Liver (tissue), 9 donors: ENCODE measurements around the gene SMAD9. TPM values are rescaled to one million over a fixed set of nuclear protein-coding genes. Genes with fewer than 3 reads are reported as not detected.

Experiments
- DNase-seq: peaks from one replicate; pipeline ENCODE4 v3.0.0-alpha.2; 2017; ENCODE audit warnings: low spot score
- H3K27ac ChIP-seq, 2 donors: one replicate each; pipeline ENCODE4 v1.7.0; 2013; ENCODE audit warnings: inconsistent platforms in 2 of 2, low read length in 2 of 2, control low read depth in 1 of 2, low read depth in 1 of 2, mild to moderate bottlenecking in 1 of 2
- H3K27me3 ChIP-seq, 4 donors: one replicate each; pipeline versions ENCODE4 v1.6.1 to v1.7.0; 2013; ENCODE audit warnings: low read length in 3 of 4, inconsistent platforms in 1 of 4, mild to moderate bottlenecking in 1 of 4, moderate library complexity in 1 of 4; ENCODE audit not compliant: control insufficient read depth in 4 of 4, insufficient read depth in 4 of 4
- H3K36me3 ChIP-seq, 4 donors: one replicate each; pipeline versions ENCODE4 v1.6.1 to v1.7.0; 2013; ENCODE audit warnings: low read length in 3 of 4, mild to moderate bottlenecking in 3 of 4, low read depth in 1 of 4, moderate library complexity in 1 of 4; ENCODE audit not compliant: control insufficient read depth in 4 of 4, insufficient read depth in 3 of 4
- H3K4me1 ChIP-seq, 4 donors: one replicate each; pipeline versions ENCODE4 v1.6.1 to v1.7.0; 2013; ENCODE audit warnings: low read length in 3 of 4, mild to moderate bottlenecking in 3 of 4, moderate library complexity in 1 of 4; ENCODE audit not compliant: control insufficient read depth in 4 of 4, insufficient read depth in 4 of 4
- H3K4me3 ChIP-seq, 3 donors: one replicate each; pipeline versions ENCODE4 v1.6.1 to v1.7.0; 2013; ENCODE audit warnings: low read length in 3 of 3, control low read depth in 1 of 3, low read depth in 1 of 3, mild to moderate bottlenecking in 1 of 3
- H3K9ac ChIP-seq, 2 donors: one replicate each; pipeline ENCODE4 v1.7.0; 2013; ENCODE audit warnings: low read length in 2 of 2, mild to moderate bottlenecking in 2 of 2, moderate library complexity in 2 of 2, control low read depth in 1 of 2, low read depth in 1 of 2
- H3K9me3 ChIP-seq, 4 donors: one replicate each; pipeline versions ENCODE4 v1.6.1 to v1.7.0; 2013; ENCODE audit warnings: low read length in 3 of 4; ENCODE audit not compliant: control insufficient read depth in 4 of 4
- ATF3 ChIP-seq: IDR thresholded peaks from 2 replicates; pipeline ENCODE4 v1.6.1; 2016; ENCODE audit warnings: antibody characterized with exemption
- CTCF ChIP-seq: fragments of 150-350 bp; IDR thresholded peaks from 2 replicates; pipeline ENCODE4 v1.5.1; 2017; ENCODE audit warnings: improper control_type of control experiment, low read depth, low read length; ENCODE audit not compliant: missing input control
- EGR1 ChIP-seq, 2 donors: IDR thresholded peaks; 2 replicates each; pipeline ENCODE4 v1.6.1; 2016 to 2018; ENCODE audit warnings: antibody characterized with exemption in 2 of 2, low read depth in 2 of 2
- FOXA1 ChIP-seq: IDR thresholded peaks from 2 replicates; pipeline ENCODE4 v1.6.1; 2016; ENCODE audit warnings: antibody characterized with exemption
- GABPA ChIP-seq, 2 donors: IDR thresholded peaks in 1 of 2; conservative IDR thresholded peaks in 1 of 2; 2 replicates each; pipeline ENCODE4 v1.6.1; 2016; ENCODE audit warnings: antibody characterized with exemption in 2 of 2, mild to moderate bottlenecking in 1 of 2, moderate library complexity in 1 of 2
- HNF4G ChIP-seq: IDR thresholded peaks from 2 replicates; pipeline ENCODE4 v1.6.1; 2016; ENCODE audit warnings: antibody characterized with exemption
- MAX ChIP-seq: IDR thresholded peaks from 2 replicates; pipeline ENCODE4 v1.6.1; 2016; ENCODE audit warnings: antibody characterized with exemption
- RAD21 ChIP-seq, 2 donors: IDR thresholded peaks; 2 replicates each; pipeline ENCODE4 v1.6.1; 2016; ENCODE audit warnings: antibody characterized with exemption in 2 of 2, mild to moderate bottlenecking in 2 of 2
- REST ChIP-seq: IDR thresholded peaks from 2 replicates; pipeline ENCODE4 v1.6.1; 2016; ENCODE audit warnings: antibody characterized with exemption, mild to moderate bottlenecking
- SP1 ChIP-seq: IDR thresholded peaks from 2 replicates; pipeline ENCODE4 v1.6.1; 2018; ENCODE audit warnings: antibody characterized with exemption, mild to moderate bottlenecking
- TAF1 ChIP-seq: conservative IDR thresholded peaks from 2 replicates; pipeline ENCODE4 v1.6.1; 2016; ENCODE audit warnings: antibody characterized with exemption, mild to moderate bottlenecking
- YY1 ChIP-seq: IDR thresholded peaks from 2 replicates; pipeline ENCODE4 v1.6.1; 2016; ENCODE audit warnings: antibody characterized with exemption, mild to moderate bottlenecking
- ZBTB33 ChIP-seq: IDR thresholded peaks from 2 replicates; pipeline ENCODE4 v1.6.1; 2016; ENCODE audit warnings: antibody characterized with exemption
- WGBS: extraction: QIAGEN DNeasy Blood & Tissue Kit; methylation state at CpG from one replicate; pipeline ENCODE4 v1.1.7; 2013; 5-methylcytosine and 5-hydroxymethylcytosine counted together
- polyA plus RNA-seq, 2 donors: library from polyadenylated mRNA; stranded (reverse) in 1 of 2; unstranded in 1 of 2; fragments of 200-250 nt in 1 of 2; fragments of >200 nt in 1 of 2; fragmentation: Nextera tagmentation in 1 of 2; extraction: Ambion mirVana in 1 of 2; gene quantifications; one replicate each; pipeline versions ENCODE4 v1.2.1 to v1.2.3, GENCODE V29; 2013 to 2015
- total RNA-seq, 2 donors: library from RNA; depleted of rRNA; stranded (reverse); fragments of >200 nt; gene quantifications; one replicate each; pipeline ENCODE4 v1.2.3, GENCODE V29; 2014
- donor health status: healthy.
- donor health status: healthy.
- donor health status: healthy.
- donor health status: healthy.
- donor health status: healthy.

SMAD9 gene
- total and polyA plus RNA-seq, 4 donors = 0.51 to 1.3 (median 0.95) TPM

GRCh38 chr13:36795463-36795862, 124.6 kb downstream of the SMAD9 start:
- DNase-seq = no peak
- no peaks in the 10 kb centered on the region for H3K4me1 ChIP-seq
- TF ChIP-seq SP1 (no peak), MAX (no peak), TAF1 (no peak), ZBTB33 (no peak), CTCF (no peak), GABPA (IDR thresholded peaks at IDR 0.05 in 1 of 2, conservative IDR thresholded peaks at IDR 0.05 in 1 of 2) (no peak), EGR1 (IDR thresholded peaks at IDR 0.05; ENCODE audit: low read depth in 2 of 2) (no peak), ATF3 (no peak), REST (no peak), RAD21 (IDR thresholded peaks at IDR 0.05) (no peak), HNF4G (no peak), FOXA1 (no peak), YY1 (no peak)

More at GRCh38 chr13:36795463-36795862, 124.6 kb downstream of the SMAD9 start:
- no peak overlapping the region for H3K27ac ChIP-seq
- H3K9ac ChIP-seq = no peak overlapping the region
- no peaks in the 10 kb centered on the region for H3K9me3 ChIP-seq
- no peak overlapping the region for H3K4me3 ChIP-seq
- H3K36me3 ChIP-seq = no peaks in the 10 kb centered on the region
- 62% methylated on average over 6 of the region's 6 CpGs for WGBS
- H3K27me3 ChIP-seq = peaks cover 0 to 2% (median 0%) of the 10 kb centered on the region in 4 donors

Other genes starting within 250 kb of the SMAD9 start
- not detected for gene SERTM1, start 246.2 kb downstream of the SMAD9 start, total RNA-seq
- not detected for gene SERTM1, start 246.2 kb downstream of the SMAD9 start, polyA plus RNA-seq
- gene RFXAP, start 101.0 kb downstream of the SMAD9 start, total RNA-seq = 1 to 10 TPM; 2.4 to 3.4 TPM
- gene RFXAP, start 101.0 kb downstream of the SMAD9 start, polyA plus RNA-seq = 1 to 10 TPM in 1 of 2 donors, under 1 TPM in 1; 0.60 to 1.3 TPM
- gene ALG5, start 79.1 kb upstream of the SMAD9 start, total RNA-seq = 10 to 100 TPM; 20.7 to 37.2 TPM
- 10 to 100 TPM; 37.8 to 60.1 TPM for gene ALG5, start 79.1 kb upstream of the SMAD9 start, polyA plus RNA-seq
- 10 to 100 TPM; 11.3 to 20.9 TPM for gene EXOSC8, start 80.5 kb upstream of the SMAD9 start, total RNA-seq
- 10 to 100 TPM in 1 of 2 donors, 1 to 10 TPM in 1; 9.9 to 23.9 TPM for gene EXOSC8, start 80.5 kb upstream of the SMAD9 start, polyA plus RNA-seq
- 10 to 100 TPM; 22.2 to 23.1 TPM for gene SUPT20H, start 139.4 kb upstream of the SMAD9 start, total RNA-seq
- gene SUPT20H, start 139.4 kb upstream of the SMAD9 start, polyA plus RNA-seq = 10 to 100 TPM in 1 of 2 donors, 1 to 10 TPM in 1; 6.5 to 12.1 TPM
- not detected for gene CSNK1A1L, start 185.4 kb upstream of the SMAD9 start, total RNA-seq
- gene CSNK1A1L, start 185.4 kb upstream of the SMAD9 start, polyA plus RNA-seq = not detected